HEK293T (cell line): ENCODE results near the gene DMRT1.

ENCODE experiments used
- FOXA1 ChIP-seq: fragments of 450-650 bp; IDR thresholded peaks from 2 replicates; pipeline ENCODE4 v1.6.1; 2016; ENCODE audit warnings: mild to moderate bottlenecking
- FOXK2 ChIP-seq: fragments of 450-650 bp; IDR thresholded peaks from 2 replicates; pipeline ENCODE4 v1.6.1; 2016; ENCODE audit warnings: mild to moderate bottlenecking
- FOXM1 ChIP-seq: fragments of 450-650 bp; IDR thresholded peaks from 2 replicates; pipeline ENCODE4 v1.6.1; 2017; ENCODE audit warnings: mild to moderate bottlenecking, borderline replicate concordance
- HDGF ChIP-seq: fragments of 450-650 bp; IDR thresholded peaks from 2 replicates; pipeline ENCODE4 v1.6.1; 2017; ENCODE audit warnings: antibody characterized with exemption, borderline replicate concordance
- L3MBTL2 ChIP-seq: fragments of 450-650 bp; conservative IDR thresholded peaks from 2 replicates; pipeline ENCODE4 v1.6.1; 2016; ENCODE audit warnings: mild to moderate bottlenecking
- NFRKB ChIP-seq: fragments of 450-650 bp; IDR thresholded peaks from 2 replicates; pipeline ENCODE4 v1.6.1; 2016; ENCODE audit warnings: mild to moderate bottlenecking, moderate library complexity
- SP1 ChIP-seq: fragments of 450-650 bp; IDR thresholded peaks from 2 replicates; pipeline ENCODE4 v1.6.1; 2017
- SUZ12 ChIP-seq: fragments of 450-650 bp; IDR thresholded peaks from 2 replicates; pipeline ENCODE4 v1.6.1; 2016; ENCODE audit warnings: mild to moderate bottlenecking
- TARDBP ChIP-seq: fragments of 450-650 bp; IDR thresholded peaks from 2 replicates; pipeline ENCODE4 v1.6.1; 2016
- ZNF384 ChIP-seq: fragments of 450-650 bp; IDR thresholded peaks from 2 replicates; pipeline ENCODE4 v1.6.1; 2016

- TF ChIP-seq SP1: no peak
- TF ChIP-seq SUZ12: no peak
- TF ChIP-seq TARDBP: no peak
- no peak for TF ChIP-seq FOXA1
- TF ChIP-seq FOXK2: no peak
- no peak for TF ChIP-seq NFRKB
- no peak for TF ChIP-seq FOXM1
- no peak for TF ChIP-seq ZNF384
- no peak for TF ChIP-seq L3MBTL2
- no peak for TF ChIP-seq HDGF
Measured at GRCh38 chr9:795869-796268, 45.6 kb upstream of the DMRT1 start.
